ENCODE data around the gene HAUS3.

The HAUS3 gene

GRCh38 chr4:2268357-2269205 is 26.7 kb upstream of the HAUS3 start:
- Histone ChIP-seq H3K4me3 (ENCODE audit: low read length) (no peak overlapping the region), H3K9ac (ENCODE audit: low read depth, low read length) (no peak overlapping the region), H3K27me3 (ENCODE audit: insufficient read depth, low read length) (no peaks in the 10 kb centered on the region), H3K9me3 (ENCODE audit: insufficient read depth, low read depth, low read length) (no peaks in the 10 kb centered on the region), H3K27ac (ENCODE audit: low read depth, low read length) (no peak overlapping the region), H3K36me3 (ENCODE audit: insufficient read depth, low read length) (no peaks in the 10 kb centered on the region), H3K4me1 (ENCODE audit: insufficient read depth, low read length) (peaks cover 8% of the 10 kb centered on the region; the same call in 1 of the 2 replicates)
- WGBS = 84% methylated on average over 22 of the region's 22 CpGs

GRCh38 chr4:2267841-2268240 is 25.9 kb upstream of the HAUS3 start:
- Histone ChIP-seq H3K36me3 (ENCODE audit: insufficient read depth, low read length) (no peaks in the 10 kb centered on the region), H3K4me3 (ENCODE audit: low read length) (no peak overlapping the region), H3K9me3 (ENCODE audit: insufficient read depth, low read depth, low read length) (no peaks in the 10 kb centered on the region), H3K4me1 (ENCODE audit: insufficient read depth, low read length) (peaks cover 8% of the 10 kb centered on the region; the same call in 1 of the 2 replicates), H3K27me3 (ENCODE audit: insufficient read depth, low read length) (no peaks in the 10 kb centered on the region), H3K27ac (ENCODE audit: low read depth, low read length) (no peak overlapping the region), H3K9ac (ENCODE audit: low read depth, low read length) (no peak overlapping the region; the same call in 1 of the 2 replicates)
- WGBS = 88% methylated on average over 12 of the region's 12 CpGs

GRCh38 chr4:2267320-2267811 is 25.4 kb upstream of the HAUS3 start:
- Histone ChIP-seq H3K9me3 (ENCODE audit: insufficient read depth, low read depth, low read length) (no peaks in the 10 kb centered on the region), H3K4me1 (ENCODE audit: insufficient read depth, low read length) (peaks cover 8% of the 10 kb centered on the region; the same call in 1 of the 2 replicates), H3K27me3 (ENCODE audit: insufficient read depth, low read length) (no peaks in the 10 kb centered on the region), H3K4me3 (ENCODE audit: low read length) (no peak overlapping the region), H3K9ac (ENCODE audit: low read depth, low read length) (no peak overlapping the region; the same call in 1 of the 2 replicates), H3K36me3 (ENCODE audit: insufficient read depth, low read length) (no peaks in the 10 kb centered on the region), H3K27ac (ENCODE audit: low read depth, low read length) (no peak overlapping the region)
- 90% methylated on average over 18 of the region's 18 CpGs for WGBS

GRCh38 chr4:2266821-2267220 is 24.9 kb upstream of the HAUS3 start:
- no peaks in the 10 kb centered on the region for H3K9me3 ChIP-seq (ENCODE audit: insufficient read depth, low read depth, low read length)
- no peaks in the 10 kb centered on the region for H3K27me3 ChIP-seq (ENCODE audit: insufficient read depth, low read length)
- peaks cover 8% of the 10 kb centered on the region; the same call in 1 of the 2 replicates for H3K4me1 ChIP-seq (ENCODE audit: insufficient read depth, low read length)
- no peak overlapping the region for H3K9ac ChIP-seq (ENCODE audit: low read depth, low read length)
- WGBS = 91% methylated on average over 5 of the region's 5 CpGs
- no peak overlapping the region for H3K4me3 ChIP-seq (ENCODE audit: low read length)
- H3K27ac ChIP-seq (ENCODE audit: low read depth, low read length) = no peak overlapping the region
- H3K36me3 ChIP-seq (ENCODE audit: insufficient read depth, low read length) = no peaks in the 10 kb centered on the region

- H3K9me3 ChIP-seq (ENCODE audit: insufficient read depth, low read depth, low read length) = no peaks in the 10 kb centered on the region
- WGBS = 87% methylated on average over 6 of the region's 8 CpGs
- H3K27me3 ChIP-seq (ENCODE audit: insufficient read depth, low read length) = no peaks in the 10 kb centered on the region
- H3K4me1 ChIP-seq (ENCODE audit: insufficient read depth, low read length) = peaks cover 8% of the 10 kb centered on the region; the same call in 1 of the 2 replicates
- no peak overlapping the region for H3K27ac ChIP-seq (ENCODE audit: low read depth, low read length)
- H3K4me3 ChIP-seq (ENCODE audit: low read length) = no peak overlapping the region
- H3K36me3 ChIP-seq (ENCODE audit: insufficient read depth, low read length) = no peaks in the 10 kb centered on the region
- no peak overlapping the region for H3K9ac ChIP-seq (ENCODE audit: low read depth, low read length)
Observed at GRCh38 chr4:2266181-2266580, 24.3 kb upstream of the HAUS3 start.

GRCh38 chr4:2265113-2266110 is 23.5 kb upstream of the HAUS3 start:
- no peak overlapping the region for H3K9ac ChIP-seq (ENCODE audit: low read depth, low read length)
- H3K4me3 ChIP-seq (ENCODE audit: low read length) = no peak overlapping the region
- H3K27ac ChIP-seq (ENCODE audit: low read depth, low read length) = no peak overlapping the region
- H3K36me3 ChIP-seq (ENCODE audit: insufficient read depth, low read length) = no peaks in the 10 kb centered on the region
- 94% methylated on average over 19 of the region's 19 CpGs for WGBS
- no peaks in the 10 kb centered on the region for H3K27me3 ChIP-seq (ENCODE audit: insufficient read depth, low read length)
- H3K9me3 ChIP-seq (ENCODE audit: insufficient read depth, low read depth, low read length) = no peaks in the 10 kb centered on the region
- H3K4me1 ChIP-seq (ENCODE audit: insufficient read depth, low read length) = peaks cover 8% of the 10 kb centered on the region; the same call in 1 of the 2 replicates

GRCh38 chr4:2264481-2265041 is 22.6 kb upstream of the HAUS3 start:
- H3K4me3 ChIP-seq (ENCODE audit: low read length) = no peak overlapping the region
- no peak overlapping the region for H3K9ac ChIP-seq (ENCODE audit: low read depth, low read length)
- 82% methylated on average over 6 of the region's 6 CpGs for WGBS
- no peak overlapping the region for H3K27ac ChIP-seq (ENCODE audit: low read depth, low read length)
- no peaks in the 10 kb centered on the region for H3K36me3 ChIP-seq (ENCODE audit: insufficient read depth, low read length)
- peaks cover 8% of the 10 kb centered on the region; the same call in 1 of the 2 replicates for H3K4me1 ChIP-seq (ENCODE audit: insufficient read depth, low read length)
- H3K9me3 ChIP-seq (ENCODE audit: insufficient read depth, low read depth, low read length) = no peaks in the 10 kb centered on the region
- H3K27me3 ChIP-seq (ENCODE audit: insufficient read depth, low read length) = no peaks in the 10 kb centered on the region

GRCh38 chr4:2263926-2264321 is 22.0 kb upstream of the HAUS3 start:
- no peak overlapping the region for H3K9ac ChIP-seq (ENCODE audit: low read depth, low read length)
- WGBS = 69% methylated on average over 6 of the region's 6 CpGs
- H3K27me3 ChIP-seq (ENCODE audit: insufficient read depth, low read length) = no peaks in the 10 kb centered on the region
- peaks cover 2% of the 10 kb centered on the region; the same call in 1 of the 2 replicates for H3K4me1 ChIP-seq (ENCODE audit: insufficient read depth, low read length)
- no peak overlapping the region for H3K4me3 ChIP-seq (ENCODE audit: low read length)
- H3K36me3 ChIP-seq (ENCODE audit: insufficient read depth, low read length) = no peaks in the 10 kb centered on the region
- no peaks in the 10 kb centered on the region for H3K9me3 ChIP-seq (ENCODE audit: insufficient read depth, low read depth, low read length)
- no peak overlapping the region for H3K27ac ChIP-seq (ENCODE audit: low read depth, low read length)

GRCh38 chr4:2262944-2263250 is 21.0 kb upstream of the HAUS3 start:
- 65% methylated on average over 13 of the region's 13 CpGs for WGBS
- no peaks in the 10 kb centered on the region for H3K9me3 ChIP-seq (ENCODE audit: insufficient read depth, low read depth, low read length)
- peak overlapping the region; percentile 66; the same call in 1 of the 2 replicates for H3K9ac ChIP-seq (ENCODE audit: low read depth, low read length)
- H3K4me3 ChIP-seq (ENCODE audit: low read length) = peak overlapping the region; percentile 64
- no peaks in the 10 kb centered on the region; the same call in 1 of the 2 replicates for H3K4me1 ChIP-seq (ENCODE audit: insufficient read depth, low read length)
- H3K27ac ChIP-seq (ENCODE audit: low read depth, low read length) = no peak overlapping the region
- no peaks in the 10 kb centered on the region for H3K36me3 ChIP-seq (ENCODE audit: insufficient read depth, low read length)
- H3K27me3 ChIP-seq (ENCODE audit: insufficient read depth, low read length) = no peaks in the 10 kb centered on the region

GRCh38 chr4:2262145-2262943 is 20.4 kb upstream of the HAUS3 start:
- H3K27ac ChIP-seq (ENCODE audit: low read depth, low read length) = peak overlapping the region; percentile 71
- no peaks in the 10 kb centered on the region; the same call in 1 of the 2 replicates for H3K4me1 ChIP-seq (ENCODE audit: insufficient read depth, low read length)
- H3K4me3 ChIP-seq (ENCODE audit: low read length) = peak overlapping the region; percentile 78
- peak overlapping the region; percentile 66 for H3K9ac ChIP-seq (ENCODE audit: low read depth, low read length)
- H3K9me3 ChIP-seq (ENCODE audit: insufficient read depth, low read depth, low read length) = no peaks in the 10 kb centered on the region
- H3K27me3 ChIP-seq (ENCODE audit: insufficient read depth, low read length) = no peaks in the 10 kb centered on the region
- 1% methylated on average over 98 of the region's 98 CpGs for WGBS
- H3K36me3 ChIP-seq (ENCODE audit: insufficient read depth, low read length) = no peaks in the 10 kb centered on the region
